Cardiac muscle cell (in vitro differentiated cells and primary cell): Measurements from ENCODE around the gene MRPS9. TPM values are rescaled to one million over a fixed set of nuclear protein-coding genes. Genes with fewer than 3 reads are reported as not detected.

ENCODE experiments used
- DNase-seq, 2 donors: peaks; one replicate each; pipeline versions ENCODE4 v3.0.0 to v3.0.0-alpha.2; 2010 to 2017; ENCODE audit warnings: low read depth in 1 of 2, low spot score in 1 of 2
- H3K27ac ChIP-seq: fragments of 200-600 bp; sonication (generic); 2 replicates; pipeline ENCODE4 v1.5.1; 2016
- H3K27me3 ChIP-seq: fragments of 200-600 bp; sonication (generic); 2 replicates; pipeline ENCODE4 v1.6.0; 2016; ENCODE audit warnings: control low read depth
- H3K36me3 ChIP-seq: fragments of 200-600 bp; sonication (generic); 2 replicates; pipeline ENCODE4 v1.5.1; 2016; ENCODE audit warnings: control low read depth
- H3K4me1 ChIP-seq: fragments of 200-600 bp; sonication (generic); 2 replicates; pipeline ENCODE4 v1.8.1; 2017; ENCODE audit warnings: low read depth, mild to moderate bottlenecking, mixed run types
- H3K4me3 ChIP-seq: fragments of 200-600 bp; sonication (generic); 2 replicates; pipeline ENCODE4 v1.5.1; 2016; ENCODE audit warnings: mild to moderate bottlenecking
- H3K9me3 ChIP-seq: fragments of 200-600 bp; sonication (generic); 2 replicates; pipeline ENCODE4 v1.5.1; 2017; ENCODE audit warnings: low read depth, mild to moderate bottlenecking, control low read depth
- CTCF ChIP-seq: IDR thresholded peaks from 2 replicates; pipeline ENCODE4 v1.5.1; 2012; ENCODE audit warnings: low read depth, mild to moderate bottlenecking, low read length
- polyA plus RNA-seq: library from polyadenylated mRNA; unstranded; fragments of >200 nt; fragmentation: Nextera tagmentation; extraction: Ambion mirVana; gene quantifications from 2 replicates; pipeline ENCODE4 v1.2.1, GENCODE V29; 2016
- total RNA-seq: library from RNA; depleted of rRNA; stranded (reverse); fragments of >200 nt; gene quantifications from 2 replicates; pipeline ENCODE4 v1.2.3, GENCODE V29; 2016

The MRPS9 gene
- total and polyA plus RNA-seq, 2 experiments from 2014 or later = 43.8 to 85.3 TPM

GRCh38 chr2:105111365-105112150 is 73.7 kb downstream of the MRPS9 start:
- Histone ChIP-seq H3K4me1 (peaks cover 11% of the 10 kb centered on the region), H3K36me3 (no peaks in the 10 kb centered on the region), H3K27me3 (no peaks in the 10 kb centered on the region), H3K9me3 (no peaks in the 10 kb centered on the region), H3K27ac (no peak overlapping the region), H3K4me3 (no peak overlapping the region)
- TF ChIP-seq CTCF = no peak
- no peak for DNase-seq

- no peaks in the 10 kb centered on the region for H3K36me3 ChIP-seq
- H3K4me3 ChIP-seq = no peak overlapping the region
- no peak overlapping the region for H3K27ac ChIP-seq
- no peak for DNase-seq
- H3K4me1 ChIP-seq = peaks cover 10% of the 10 kb centered on the region
- TF ChIP-seq CTCF = no peak
- H3K9me3 ChIP-seq = no peaks in the 10 kb centered on the region
- no peaks in the 10 kb centered on the region for H3K27me3 ChIP-seq
These were observed 74.5 kb downstream of the MRPS9 start for GRCh38 chr2:105112345-105112744.

- peaks cover 10% of the 10 kb centered on the region for H3K4me1 ChIP-seq
- H3K36me3 ChIP-seq = no peaks in the 10 kb centered on the region
- peak in 1 of 2 donors; percentile 20 for DNase-seq
- no peaks in the 10 kb centered on the region for H3K9me3 ChIP-seq
- H3K27me3 ChIP-seq = no peaks in the 10 kb centered on the region
- no peak for TF ChIP-seq CTCF
- H3K4me3 ChIP-seq = no peak overlapping the region
- no peak overlapping the region for H3K27ac ChIP-seq
These were observed 75.9 kb downstream of the MRPS9 start for GRCh38 chr2:105113616-105114291.

- Histone ChIP-seq H3K9me3 (no peaks in the 10 kb centered on the region), H3K36me3 (no peaks in the 10 kb centered on the region), H3K4me3 (no peak overlapping the region), H3K4me1 (peaks cover 10% of the 10 kb centered on the region), H3K27me3 (no peaks in the 10 kb centered on the region), H3K27ac (no peak overlapping the region)
- TF ChIP-seq CTCF = peak; percentile 67
- DNase-seq = peak; percentile 66 to 78
These were observed 76.7 kb downstream of the MRPS9 start for GRCh38 chr2:105114551-105114950.

GRCh38 chr2:105116348-105116747 is 78.5 kb downstream of the MRPS9 start:
- Histone ChIP-seq H3K27ac (no peak overlapping the region), H3K4me1 (peaks cover 10% of the 10 kb centered on the region), H3K4me3 (no peak overlapping the region), H3K27me3 (no peaks in the 10 kb centered on the region), H3K36me3 (no peaks in the 10 kb centered on the region), H3K9me3 (no peaks in the 10 kb centered on the region)
- no peak for TF ChIP-seq CTCF
- no peak for DNase-seq
